ENCODE measurements around the gene HIPK2. TPM values are rescaled to one million over a fixed set of nuclear protein-coding genes. Genes with fewer than 3 reads are reported as not detected.

HIPK2 gene
- total and polyA plus RNA-seq, 2 donors (not counting 3 experiments of a cell fraction or from before 2014, with no cell fraction given), result 9.0 to 43.8 TPM

- H3K9me3 ChIP-seq (replicated peaks; ENCODE audit: control insufficient read depth, insufficient read depth, low read length), result no peaks in the 10 kb centered on the region
- H3K36me3 ChIP-seq (ENCODE audit: control insufficient read depth in 2 of 2, extremely low read depth in 1 of 2, insufficient read depth in 2 of 2, low read length in 2 of 2), result peaks cover 0 to 2% of the 10 kb centered on the region in 2 experiments
- no peak overlapping the region for H3K4me2 ChIP-seq (ENCODE audit: insufficient read depth, low read length)
- FAIRE-seq (no peak), DNase-seq (ENCODE audit: low read depth, low spot score) (no peak)
- no peak overlapping the region for H2AFZ ChIP-seq (ENCODE audit: low read depth, low read length)
- ChIA-PET POLR2A (no interaction called here), CTCF (interaction anchor here (0.9 to 1.3 kb wide), 2 partner anchors 361 to 363 kb away, joined by 3 read pairs; no protein-coding TSS in a partner anchor)
- no peaks in the 10 kb centered on the region for H3K4me1 ChIP-seq (ENCODE audit: control insufficient read depth, extremely low read depth, insufficient read depth, low read length)
- no peaks in the 10 kb centered on the region for H3K27me3 ChIP-seq (ENCODE audit: control insufficient read depth in 2 of 2, insufficient read depth in 2 of 2, low read length in 2 of 2)
- TF ChIP-seq MYC (IDR thresholded peaks at IDR 0.05; ENCODE audit: low read depth, low read length) (no peak), GATA2 (IDR thresholded peaks at IDR 0.05; ENCODE audit: insufficient read depth, insufficient read length, low read depth, low read length) (no peak), POLR2AphosphoS5 (IDR thresholded peaks at IDR 0.05; ENCODE audit: insufficient read depth, low read depth, low read length) (no peak), POLR2A (IDR thresholded peaks at IDR 0.05; ENCODE audit: low read depth, low read length) (no peak), EZH2 (IDR thresholded peaks at IDR 0.05; ENCODE audit: borderline replicate concordance, low read depth, low read length, severe bottlenecking) (no peak), JUN (IDR thresholded peaks at IDR 0.05; ENCODE audit: borderline replicate concordance, insufficient read depth, insufficient read length, low read depth) (no peak), FOS (IDR thresholded peaks at IDR 0.05; ENCODE audit: borderline replicate concordance, insufficient read depth, low read length) (no peak)
- TF ChIP-seq, protein P1, sequence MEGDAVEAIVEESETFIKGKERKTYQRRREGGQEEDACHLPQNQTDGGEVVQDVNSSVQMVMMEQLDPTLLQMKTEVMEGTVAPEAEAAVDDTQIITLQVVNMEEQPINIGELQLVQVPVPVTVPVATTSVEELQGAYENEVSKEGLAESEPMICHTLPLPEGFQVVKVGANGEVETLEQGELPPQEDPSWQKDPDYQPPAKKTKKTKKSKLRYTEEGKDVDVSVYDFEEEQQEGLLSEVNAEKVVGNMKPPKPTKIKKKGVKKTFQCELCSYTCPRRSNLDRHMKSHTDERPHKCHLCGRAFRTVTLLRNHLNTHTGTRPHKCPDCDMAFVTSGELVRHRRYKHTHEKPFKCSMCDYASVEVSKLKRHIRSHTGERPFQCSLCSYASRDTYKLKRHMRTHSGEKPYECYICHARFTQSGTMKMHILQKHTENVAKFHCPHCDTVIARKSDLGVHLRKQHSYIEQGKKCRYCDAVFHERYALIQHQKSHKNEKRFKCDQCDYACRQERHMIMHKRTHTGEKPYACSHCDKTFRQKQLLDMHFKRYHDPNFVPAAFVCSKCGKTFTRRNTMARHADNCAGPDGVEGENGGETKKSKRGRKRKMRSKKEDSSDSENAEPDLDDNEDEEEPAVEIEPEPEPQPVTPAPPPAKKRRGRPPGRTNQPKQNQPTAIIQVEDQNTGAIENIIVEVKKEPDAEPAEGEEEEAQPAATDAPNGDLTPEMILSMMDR (IDR thresholded peaks at IDR 0.05; ENCODE audit: extremely low read depth in 1 of 2, insufficient read depth in 1 of 2, low read depth in 1 of 2, low read length in 2 of 2), result no peak
- TF ChIP-seq, protein P2, sequence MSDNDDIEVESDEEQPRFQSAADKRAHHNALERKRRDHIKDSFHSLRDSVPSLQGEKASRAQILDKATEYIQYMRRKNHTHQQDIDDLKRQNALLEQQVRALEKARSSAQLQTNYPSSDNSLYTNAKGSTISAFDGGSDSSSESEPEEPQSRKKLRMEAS (IDR thresholded peaks at IDR 0.05; ENCODE audit: insufficient read depth, insufficient read length), result no peak
- peaks cover 52% of the 10 kb centered on the region for H3K79me2 ChIP-seq (ENCODE audit: control insufficient read depth, insufficient read depth, low read length)
- no peak overlapping the region for H3K4me3 ChIP-seq (replicated peaks in 1 of 3; ENCODE audit: insufficient read depth in 1 of 3, low read depth in 1 of 3, low read length in 3 of 3)
- no peak overlapping the region for H3K27ac ChIP-seq (ENCODE audit: insufficient read depth, low read depth, low read length)
- H4K20me1 ChIP-seq (replicated peaks; ENCODE audit: control insufficient read depth, extremely low read depth, insufficient read depth, low read length), result no peaks in the 10 kb centered on the region
- H3K9ac ChIP-seq (replicated peaks; ENCODE audit: extremely low read depth, insufficient read depth, low read length), result no peak overlapping the region
- no peaks in the 10 kb centered on the region for H3K9me1 ChIP-seq (replicated peaks; ENCODE audit: control insufficient read depth, extremely low read depth, insufficient read depth, low read length)
- BruUV-seq (replicated peaks), result no TSS peak
- dilution Hi-C loops (cut with MboI; ENCODE audit: extremely low pct_ligation_motif_present, low sequenced_read_pairs), result no loop called here
- intact Hi-C loops (cut with micrococcal nuclease), result no loop called here
These were observed 136.3 kb downstream of the HIPK2 start for GRCh38 chr7:139641337-139641992.

All from endothelial cell of umbilical vein (primary cell).